Measurements from ENCODE around the gene SGMS1.

SGMS1 gene

GRCh38 chr10:50522908-50523307 is 100.8 kb downstream of the SGMS1 start:
- DNase-seq (ENCODE audit: low spot score): no peak
- ChIA-PET POLR2A (ENCODE audit: low non-redundant PET) (no interaction called here), CTCF (no interaction called here)
- TF ChIP-seq CTCF (conservative IDR thresholded peaks at IDR 0.05; ENCODE audit: low read depth): no peak
- H3K27ac ChIP-seq: no peak overlapping the region

GRCh38 chr10:50520115-50520514 is 103.6 kb downstream of the SGMS1 start:
- DNase-seq (ENCODE audit: low spot score): no peak
- no peak for TF ChIP-seq CTCF (conservative IDR thresholded peaks at IDR 0.05; ENCODE audit: low read depth)
- no peak overlapping the region for H3K27ac ChIP-seq
- ChIA-PET POLR2A (ENCODE audit: low non-redundant PET) (no interaction called here), CTCF (no interaction called here)

GRCh38 chr10:50517626-50518025 is 106.1 kb downstream of the SGMS1 start:
- ChIA-PET CTCF (no interaction called here), POLR2A (ENCODE audit: low non-redundant PET) (no interaction called here)
- DNase-seq (ENCODE audit: low spot score): no peak
- TF ChIP-seq CTCF (conservative IDR thresholded peaks at IDR 0.05; ENCODE audit: low read depth): no peak
- no peak overlapping the region for H3K27ac ChIP-seq

- DNase-seq (ENCODE audit: low spot score): no peak
- POLR2A ChIA-PET (ENCODE audit: low non-redundant PET): no interaction called here
- TF ChIP-seq CTCF (conservative IDR thresholded peaks at IDR 0.05; ENCODE audit: low read depth): no peak
- H3K27ac ChIP-seq: no peak overlapping the region
- CTCF ChIA-PET: interaction anchor here (0.6 to 0.8 kb wide), 2 partner anchors 102 to 1715 kb away, joined by 3 read pairs; no protein-coding TSS in a partner anchor
Observed at GRCh38 chr10:50516171-50516570, 107.6 kb downstream of the SGMS1 start.

- TF ChIP-seq CTCF (conservative IDR thresholded peaks at IDR 0.05; ENCODE audit: low read depth): no peak
- CTCF ChIA-PET: no interaction called here
- no peak overlapping the region for H3K27ac ChIP-seq
- DNase-seq (ENCODE audit: low spot score): no peak
- POLR2A ChIA-PET (ENCODE audit: low non-redundant PET): no interaction called here
Observed at GRCh38 chr10:50515420-50515819, 108.3 kb downstream of the SGMS1 start.

GRCh38 chr10:50514995-50515394 is 108.8 kb downstream of the SGMS1 start:
- no peak for DNase-seq (ENCODE audit: low spot score)
- ChIA-PET POLR2A (ENCODE audit: low non-redundant PET) (no interaction called here), CTCF (no interaction called here)
- no peak overlapping the region for H3K27ac ChIP-seq
- no peak for TF ChIP-seq CTCF (conservative IDR thresholded peaks at IDR 0.05; ENCODE audit: low read depth)

- ChIA-PET POLR2A (ENCODE audit: low non-redundant PET) (interaction anchor here (0.6 kb wide), 1 partner anchor 79 kb away, joined by 4 read pairs; no protein-coding TSS in a partner anchor), CTCF (interaction anchor here (0.7 kb wide), 1 partner anchor 12 kb away, joined by 3 read pairs; no protein-coding TSS in a partner anchor)
- H3K27ac ChIP-seq: no peak overlapping the region
- DNase-seq (ENCODE audit: low spot score): no peak
- TF ChIP-seq CTCF (conservative IDR thresholded peaks at IDR 0.05; ENCODE audit: low read depth): no peak
Observed at GRCh38 chr10:50513956-50514355, 109.8 kb downstream of the SGMS1 start.
